GM23248 (cell line): ENCODE data around the gene SHC1. TPM values are rescaled to one million over a fixed set of nuclear protein-coding genes. Genes with fewer than 3 reads are reported as not detected.
A peak's percentile ranks its signal among the peaks of the same experiment; 100 is the strongest.

Source experiments
- DNase-seq: peaks from one replicate; pipeline ENCODE4 v3.0.0-alpha.2; 2015
- H2AFZ ChIP-seq: fragments of 200-600 bp; sonication (generic); 2 replicates; pipeline ENCODE4 v1.6.1; 2016; ENCODE audit warnings: antibody characterized with exemption
- H3F3A ChIP-seq: fragments of 200-600 bp; sonication (generic); 2 replicates; pipeline ENCODE4 v1.6.1; 2016; ENCODE audit warnings: mild to moderate bottlenecking, antibody characterized with exemption, mixed run types; ENCODE audit not compliant: insufficient read depth
- H3K27ac ChIP-seq: fragments of 200-600 bp; sonication (generic); 2 replicates; pipeline ENCODE4 v1.5.1; 2016; ENCODE audit warnings: mild to moderate bottlenecking
- H3K27me3 ChIP-seq: fragments of 200-600 bp; sonication (generic); replicated peaks from 2 replicates; pipeline ENCODE4 v1.6.1; 2016; ENCODE audit warnings: mild to moderate bottlenecking; ENCODE audit not compliant: insufficient read depth
- H3K36me3 ChIP-seq: fragments of 200-600 bp; sonication (generic); 2 replicates; pipeline ENCODE4 v1.6.1; 2016; ENCODE audit warnings: low read depth, mild to moderate bottlenecking
- H3K4me1 ChIP-seq: fragments of 200-600 bp; sonication (generic); 2 replicates; pipeline ENCODE4 v1.6.1; 2016; ENCODE audit warnings: mild to moderate bottlenecking; ENCODE audit not compliant: insufficient read depth
- H3K4me2 ChIP-seq: fragments of 200-600 bp; sonication (generic); one replicate; pipeline ENCODE4 v1.6.1; 2016; ENCODE audit warnings: mild to moderate bottlenecking; ENCODE audit not compliant: unreplicated experiment
- H3K4me3 ChIP-seq: fragments of 200-600 bp; sonication (generic); 2 replicates; pipeline ENCODE4 v1.5.1; 2016; ENCODE audit warnings: mild to moderate bottlenecking
- H3K79me2 ChIP-seq: fragments of 200-600 bp; sonication (generic); 2 replicates; pipeline ENCODE4 v1.6.1; 2016; ENCODE audit warnings: mild to moderate bottlenecking; ENCODE audit not compliant: insufficient read depth
- H3K9ac ChIP-seq: fragments of 200-600 bp; sonication (generic); 2 replicates; pipeline ENCODE4 v1.6.1; 2016; ENCODE audit warnings: mild to moderate bottlenecking
- H3K9me2 ChIP-seq: fragments of 200-600 bp; sonication (generic); 2 replicates; pipeline ENCODE4 v1.6.1; 2016; ENCODE audit warnings: mixed run types, mild to moderate bottlenecking, moderate library complexity; ENCODE audit not compliant: insufficient read depth
- H3K9me3 ChIP-seq: fragments of 200-600 bp; sonication (generic); one replicate; pipeline ENCODE4 v1.6.1; 2017; ENCODE audit warnings: low read depth
- H4K20me1 ChIP-seq: fragments of 200-600 bp; sonication (generic); 2 replicates; pipeline ENCODE4 v1.6.0; 2016; ENCODE audit not compliant: insufficient read depth
- EZH2 ChIP-seq: fragments of 200-600 bp; sonication (generic); IDR thresholded peaks from 2 replicates; pipeline ENCODE4 v1.6.1; 2018; ENCODE audit warnings: antibody characterized with exemption, mild to moderate bottlenecking; ENCODE audit not compliant: insufficient read depth, poor library complexity, severe bottlenecking
- EZH2phosphoT487 ChIP-seq: fragments of 200-600 bp; sonication (generic); IDR thresholded peaks from 2 replicates; pipeline ENCODE4 v1.6.1; 2018; ENCODE audit warnings: antibody characterized with exemption, moderate library complexity, mild to moderate bottlenecking, low read depth; ENCODE audit not compliant: insufficient read depth
- WGBS, 2 experiments: methylation state at CpG; one replicate each; pipeline ENCODE4 v1.1.6; 2015 to 2017; ENCODE audit warnings: low lambda C conversion rate in 2 of 2, low coverage in 1 of 2; ENCODE audit errors: missing lambda C conversion rate in 2 of 2; 5-methylcytosine and 5-hydroxymethylcytosine counted together
- in situ Hi-C: fragments of 300-500 bp; cut with MboI; formaldehyde crosslinking; loops from 2 replicates; pipeline ENCODE4 v1.15.0; 2020
- polyA plus RNA-seq: library from polyadenylated mRNA; unstranded; fragments of >200 nt; fragmentation: Nextera tagmentation; extraction: Ambion mirVana; gene quantifications from 2 replicates; pipeline ENCODE4 v1.2.1, GENCODE V29; 2016
- total RNA-seq: library from RNA; depleted of rRNA; stranded (reverse); fragments of >200 nt; shearing (Covaris generic); gene quantifications from 2 replicates; pipeline ENCODE4 v1.2.3, GENCODE V29; 2014

SHC1 gene
- total and polyA plus RNA-seq, 2 experiments from 2014 or later, result 278 to 319 TPM

GRCh38 chr1:155013632-155014031, 43.1 kb upstream of the SHC1 start:
- TF ChIP-seq EZH2phosphoT487 (no peak), EZH2 (no peak)
- Histone ChIP-seq H3K27ac (no peak overlapping the region), H3K4me2 (no peak overlapping the region), H2AFZ (no peak overlapping the region), H3K9me2 (no peaks in the 10 kb centered on the region), H3K27me3 (no peaks in the 10 kb centered on the region), H3K9ac (no peak overlapping the region), H3K4me1 (peaks cover 11% of the 10 kb centered on the region), H3K9me3 (no peaks in the 10 kb centered on the region), H3F3A (no peaks in the 10 kb centered on the region), H3K36me3 (no peaks in the 10 kb centered on the region), H4K20me1 (no peaks in the 10 kb centered on the region), H3K79me2 (no peaks in the 10 kb centered on the region), H3K4me3 (no peak overlapping the region)
- DNase-seq, result no peak
- in situ Hi-C loops, result no loop called here
- WGBS, 2 experiments, result 66 to 72% methylated on average over 2 to 8 of the region's 8 CpGs

GRCh38 chr1:155012776-155013602, 42.4 kb upstream of the SHC1 start:
- Histone ChIP-seq H3K9me2 (no peaks in the 10 kb centered on the region), H3K36me3 (no peaks in the 10 kb centered on the region), H3K4me3 (no peak overlapping the region), H2AFZ (no peak overlapping the region), H3K27me3 (no peaks in the 10 kb centered on the region), H3K4me1 (peaks cover 8% of the 10 kb centered on the region), H3K9me3 (no peaks in the 10 kb centered on the region), H3K9ac (no peak overlapping the region), H3K79me2 (peaks cover 3% of the 10 kb centered on the region), H3F3A (no peaks in the 10 kb centered on the region), H4K20me1 (no peaks in the 10 kb centered on the region), H3K4me2 (no peak overlapping the region), H3K27ac (no peak overlapping the region)
- in situ Hi-C loops, result no loop called here
- no peak for DNase-seq
- TF ChIP-seq EZH2phosphoT487 (no peak), EZH2 (no peak)
- WGBS, 2 experiments, result 96 to 98% methylated on average over 3 of the region's 3 CpGs

GRCh38 chr1:155012026-155012546, 41.5 kb upstream of the SHC1 start:
- H3K4me3 ChIP-seq, result no peak overlapping the region
- peaks cover 4% of the 10 kb centered on the region; the same call in 1 of the 2 replicates for H3K4me1 ChIP-seq
- H3K27ac ChIP-seq, result no peak overlapping the region
- DNase-seq, result peak; percentile 55
- 19 to 31% methylated on average over 6 to 9 of the region's 9 CpGs for WGBS, 2 experiments
- no peak overlapping the region for H2AFZ ChIP-seq
- no peaks in the 10 kb centered on the region for H3K9me3 ChIP-seq
- no peak overlapping the region for H3K4me2 ChIP-seq
- no peaks in the 10 kb centered on the region for H3K27me3 ChIP-seq
- no peaks in the 10 kb centered on the region for H4K20me1 ChIP-seq
- peaks cover 12% of the 10 kb centered on the region for H3K79me2 ChIP-seq
- no peaks in the 10 kb centered on the region for H3F3A ChIP-seq
- no peaks in the 10 kb centered on the region for H3K9me2 ChIP-seq
- no peak overlapping the region for H3K9ac ChIP-seq
- in situ Hi-C loops, result no loop called here
- H3K36me3 ChIP-seq, result no peaks in the 10 kb centered on the region
- TF ChIP-seq EZH2phosphoT487 (no peak), EZH2 (no peak)

- no peak overlapping the region for H3K9ac ChIP-seq
- no peaks in the 10 kb centered on the region for H3K9me2 ChIP-seq
- no peaks in the 10 kb centered on the region for H3K4me1 ChIP-seq
- no peak overlapping the region for H3K27ac ChIP-seq
- no peaks in the 10 kb centered on the region for H4K20me1 ChIP-seq
- TF ChIP-seq EZH2 (no peak), EZH2phosphoT487 (no peak)
- no peak overlapping the region for H3K4me2 ChIP-seq
- H2AFZ ChIP-seq, result no peak overlapping the region
- in situ Hi-C loops, result no loop called here
- H3K9me3 ChIP-seq, result no peaks in the 10 kb centered on the region
- H3K79me2 ChIP-seq, result peaks cover 18% of the 10 kb centered on the region
- no peaks in the 10 kb centered on the region for H3K36me3 ChIP-seq
- DNase-seq, result no peak
- no peaks in the 10 kb centered on the region for H3F3A ChIP-seq
- H3K4me3 ChIP-seq, result no peak overlapping the region
- H3K27me3 ChIP-seq, result no peaks in the 10 kb centered on the region
- 84 to 89% methylated on average over 3 to 6 of the region's 6 CpGs for WGBS, 2 experiments
Measured at GRCh38 chr1:155011437-155012025, 41.0 kb upstream of the SHC1 start.
